Chondrocyte (in vitro differentiated cells): ENCODE results near the gene PEX10. TPM values are rescaled to one million over a fixed set of nuclear protein-coding genes. Genes with fewer than 3 reads are reported as not detected.

Source experiments
- DNase-seq: peaks from one replicate; pipeline ENCODE4 v3.0.0; 2021; ENCODE audit warnings: mixed read lengths, low spot score
- H3K27ac Mint-ChIP-seq: one replicate; pipeline ENCODE4 v1.8.0; 2021; ENCODE audit warnings: mild to moderate bottlenecking, moderate library complexity, mixed read lengths; ENCODE audit not compliant: unreplicated experiment
- H3K27me3 Mint-ChIP-seq: 2 replicates; pipeline ENCODE4 v1.8.0; 2021; ENCODE audit warnings: low read depth, mixed read lengths
- H3K36me3 Mint-ChIP-seq: 2 replicates; pipeline ENCODE4 v1.8.0; 2021; ENCODE audit warnings: low read depth, mixed read lengths
- H3K4me1 Mint-ChIP-seq: 2 replicates; pipeline ENCODE4 v1.8.0; 2021; ENCODE audit warnings: low read depth, mild to moderate bottlenecking, mixed read lengths
- H3K4me3 Mint-ChIP-seq: one replicate; pipeline ENCODE4 v1.8.0; 2021; ENCODE audit warnings: mild to moderate bottlenecking, moderate library complexity, mixed read lengths; ENCODE audit not compliant: unreplicated experiment
- H3K9me3 Mint-ChIP-seq: 2 replicates; pipeline ENCODE4 v1.8.0; 2021; ENCODE audit warnings: low read depth, mixed read lengths
- total RNA-seq: library from RNA; stranded (reverse); gene quantifications from 3 replicates; pipeline ENCODE4 v1.2.1, GENCODE V29; 2021
- TF ChIP-seq, protein P1 (sequence below): fragments of 200-600 bp; sonication (generic); IDR thresholded peaks from 2 replicates; pipeline ENCODE4 v1.5.0; 2021; ENCODE audit warnings: antibody characterized with exemption, mild to moderate bottlenecking, moderate library complexity

The PEX10 gene
- total RNA-seq, 1 donor from 2014 or later = 23.4 TPM

DNA sequence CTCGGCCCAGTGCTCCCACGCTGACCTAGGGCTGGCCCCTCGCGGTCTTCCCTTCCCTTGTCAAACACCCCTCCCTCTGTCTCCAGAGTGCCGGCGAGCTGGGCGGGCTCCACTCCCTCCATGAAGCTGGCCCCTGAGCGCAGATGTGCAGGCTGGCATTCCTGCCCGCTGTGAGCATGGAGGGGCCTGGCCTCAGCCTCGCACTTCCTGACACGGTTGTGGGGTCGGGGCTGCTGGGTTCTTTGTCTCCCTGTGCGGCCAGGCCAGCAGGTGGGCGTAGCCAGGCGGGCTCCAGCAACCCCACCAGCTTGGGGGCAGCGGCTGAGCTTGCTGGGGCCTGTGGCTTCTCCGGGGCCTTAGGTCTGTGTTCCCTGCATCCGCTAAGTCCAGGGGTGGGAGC lies 14.2 kb upstream of the PEX10 start:
- peaks cover 4% of the 10 kb centered on the region for H3K9me3 Mint-ChIP-seq
- H3K27me3 Mint-ChIP-seq = peaks cover 2% of the 10 kb centered on the region
- no peaks in the 10 kb centered on the region for H3K4me1 Mint-ChIP-seq
- no peak overlapping the region for H3K4me3 Mint-ChIP-seq
- DNase-seq = no peak
- peaks cover 1% of the 10 kb centered on the region for H3K36me3 Mint-ChIP-seq
- TF ChIP-seq, protein P1, sequence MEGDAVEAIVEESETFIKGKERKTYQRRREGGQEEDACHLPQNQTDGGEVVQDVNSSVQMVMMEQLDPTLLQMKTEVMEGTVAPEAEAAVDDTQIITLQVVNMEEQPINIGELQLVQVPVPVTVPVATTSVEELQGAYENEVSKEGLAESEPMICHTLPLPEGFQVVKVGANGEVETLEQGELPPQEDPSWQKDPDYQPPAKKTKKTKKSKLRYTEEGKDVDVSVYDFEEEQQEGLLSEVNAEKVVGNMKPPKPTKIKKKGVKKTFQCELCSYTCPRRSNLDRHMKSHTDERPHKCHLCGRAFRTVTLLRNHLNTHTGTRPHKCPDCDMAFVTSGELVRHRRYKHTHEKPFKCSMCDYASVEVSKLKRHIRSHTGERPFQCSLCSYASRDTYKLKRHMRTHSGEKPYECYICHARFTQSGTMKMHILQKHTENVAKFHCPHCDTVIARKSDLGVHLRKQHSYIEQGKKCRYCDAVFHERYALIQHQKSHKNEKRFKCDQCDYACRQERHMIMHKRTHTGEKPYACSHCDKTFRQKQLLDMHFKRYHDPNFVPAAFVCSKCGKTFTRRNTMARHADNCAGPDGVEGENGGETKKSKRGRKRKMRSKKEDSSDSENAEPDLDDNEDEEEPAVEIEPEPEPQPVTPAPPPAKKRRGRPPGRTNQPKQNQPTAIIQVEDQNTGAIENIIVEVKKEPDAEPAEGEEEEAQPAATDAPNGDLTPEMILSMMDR = no peak
- no peak overlapping the region for H3K27ac Mint-ChIP-seq

DNA sequence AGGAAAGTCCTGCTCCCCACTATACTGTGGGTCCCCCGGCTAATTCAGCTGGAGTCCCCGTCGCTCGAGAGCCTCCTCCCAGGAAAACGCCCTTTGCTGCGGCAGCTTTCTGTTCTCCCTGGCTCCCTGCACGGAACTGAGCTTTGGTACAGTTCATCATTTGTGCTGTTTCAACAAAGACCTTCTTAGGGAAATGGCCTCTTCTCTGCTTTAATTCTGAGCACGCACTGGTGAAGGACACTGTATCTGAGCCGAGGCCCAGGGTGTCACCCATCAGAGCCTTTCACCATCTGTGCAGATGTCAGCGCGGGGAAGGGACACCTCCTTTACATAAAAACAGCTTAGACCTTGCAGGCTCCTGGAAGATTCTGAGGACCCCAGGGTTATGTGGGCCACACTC lies 13.5 kb upstream of the PEX10 start:
- TF ChIP-seq, protein P1 = no peak
- no peak overlapping the region for H3K27ac Mint-ChIP-seq

DNA sequence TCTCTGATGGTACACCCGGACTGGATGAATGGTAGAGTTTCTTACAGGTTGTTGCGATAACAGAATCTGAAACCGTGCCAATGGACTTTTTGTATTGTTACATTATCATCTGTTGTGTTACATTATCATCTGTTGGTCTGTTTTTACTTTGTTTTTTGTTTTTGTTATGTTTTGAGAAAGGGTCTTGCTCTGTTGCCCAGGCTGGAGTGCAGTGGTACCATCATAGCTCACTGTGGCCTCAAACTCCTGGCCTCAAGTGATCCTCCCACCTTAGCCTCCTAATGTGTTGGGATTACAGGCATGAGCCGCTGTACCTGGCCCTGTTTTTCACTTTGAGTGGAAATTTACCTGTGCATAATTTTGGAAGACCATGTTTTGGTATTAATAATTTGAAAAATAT lies 10.2 kb upstream of the PEX10 start:
- Mint-ChIP-seq H3K36me3 (peaks cover 1% of the 10 kb centered on the region), H3K9me3 (peaks cover 4% of the 10 kb centered on the region), H3K27ac (no peak overlapping the region), H3K4me1 (no peaks in the 10 kb centered on the region), H3K4me3 (no peak overlapping the region), H3K27me3 (peaks cover 12% of the 10 kb centered on the region)
- TF ChIP-seq, protein P1 = no peak
- DNase-seq = no peak

More for the DNA sequence above, 13.5 kb upstream of the PEX10 start:
- DNase-seq = no peak
- H3K4me1 Mint-ChIP-seq = no peaks in the 10 kb centered on the region
- peaks cover 1% of the 10 kb centered on the region for H3K36me3 Mint-ChIP-seq
- H3K9me3 Mint-ChIP-seq = peaks cover 4% of the 10 kb centered on the region
- H3K27me3 Mint-ChIP-seq = peaks cover 2% of the 10 kb centered on the region
- H3K4me3 Mint-ChIP-seq = no peak overlapping the region

DNA sequence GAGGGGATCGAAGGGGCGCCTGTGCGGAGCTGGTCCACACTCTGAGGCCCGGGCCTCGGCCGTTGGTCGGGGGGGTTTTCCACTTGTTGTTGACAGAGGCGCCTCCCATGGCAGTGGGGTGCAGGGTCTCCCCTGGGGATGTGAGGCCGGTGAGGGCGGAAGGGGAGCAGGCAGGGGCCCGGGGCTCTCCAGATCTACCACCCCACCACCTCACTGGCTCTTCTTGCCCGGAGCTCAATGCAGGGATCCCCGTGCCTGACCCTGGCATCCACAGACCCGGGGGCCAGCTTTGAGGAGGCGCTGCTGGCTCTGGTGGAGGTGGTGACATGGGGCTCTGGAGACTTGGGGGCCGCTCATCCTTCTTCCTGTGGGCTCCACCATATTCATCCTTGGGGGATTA lies 7.1 kb upstream of the PEX10 start:
- peaks cover 4% of the 10 kb centered on the region for H3K9me3 Mint-ChIP-seq
- H3K4me1 Mint-ChIP-seq = peaks cover 1% of the 10 kb centered on the region
- DNase-seq = no peak
- TF ChIP-seq, protein P1 = no peak
- no peak overlapping the region for H3K4me3 Mint-ChIP-seq
- H3K27ac Mint-ChIP-seq = no peak overlapping the region
- H3K36me3 Mint-ChIP-seq = peaks cover 1% of the 10 kb centered on the region
- peaks cover 12% of the 10 kb centered on the region for H3K27me3 Mint-ChIP-seq

- Mint-ChIP-seq H3K36me3 (peaks cover 1% of the 10 kb centered on the region), H3K9me3 (peaks cover 4% of the 10 kb centered on the region), H3K27me3 (peaks cover 12% of the 10 kb centered on the region), H3K27ac (no peak overlapping the region), H3K4me1 (peaks cover 7% of the 10 kb centered on the region), H3K4me3 (no peak overlapping the region)
- TF ChIP-seq, protein P1 = no peak
- no peak for DNase-seq
These were observed 6.5 kb upstream of the PEX10 start for GRCh38 chr1:2418791-2419320.
